GM21737 (cell line): ENCODE measurements around the gene PPA2.

Experiments
- ATAC-seq: cut with Tn5 transposase; IDR thresholded peaks from one replicate; pipeline ENCODE4 v1.9.1; 2021; ENCODE audit warnings: mild to moderate bottlenecking, moderate library complexity; ENCODE audit not compliant: unreplicated experiment

The PPA2 gene

GRCh38 chr4:105327222-105327621 is 146.6 kb downstream of the PPA2 start:
- ATAC-seq: no peak
